Endodermal cell (in vitro differentiated cells): ENCODE measurements around the gene PON3. TPM values are rescaled to one million over a fixed set of nuclear protein-coding genes. Genes with fewer than 3 reads are reported as not detected.

Experiments used
- DNase-seq: peaks from one replicate; pipeline ENCODE4 v3.0.0-alpha.2; 2017
- H3K27ac ChIP-seq: 2 replicates; pipeline ENCODE4 v1.5.1; 2013; ENCODE audit warnings: mild to moderate bottlenecking, low read depth, low read length, moderate library complexity
- H3K27me3 ChIP-seq: 2 replicates; pipeline ENCODE4 v1.6.1; 2013; ENCODE audit warnings: mild to moderate bottlenecking, low read length, moderate library complexity; ENCODE audit not compliant: insufficient read depth, control insufficient read depth, poor library complexity, severe bottlenecking
- H3K36me3 ChIP-seq: 2 replicates; pipeline ENCODE4 v1.7.0; 2013; ENCODE audit warnings: mild to moderate bottlenecking, low read length, moderate library complexity; ENCODE audit not compliant: control insufficient read depth, insufficient read depth
- H3K4me1 ChIP-seq: one replicate; pipeline ENCODE4 v1.7.0; 2013; ENCODE audit warnings: low read length; ENCODE audit not compliant: control insufficient read depth, insufficient read depth
- H3K4me3 ChIP-seq: 2 replicates; pipeline ENCODE4 v1.5.1; 2013; ENCODE audit warnings: mild to moderate bottlenecking, low read length, moderate library complexity
- H3K9ac ChIP-seq: 2 replicates; pipeline ENCODE4 v1.6.1; 2013; ENCODE audit warnings: mild to moderate bottlenecking, low read length, moderate library complexity; ENCODE audit not compliant: poor library complexity, severe bottlenecking; ENCODE audit errors: extremely low read depth
- H3K9me3 ChIP-seq: 2 replicates; pipeline ENCODE4 v1.6.1; 2013; ENCODE audit warnings: mild to moderate bottlenecking, low read length, moderate library complexity; ENCODE audit not compliant: control insufficient read depth
- H3K27ac Mint-ChIP-seq: 2 replicates; pipeline ENCODE4 v1.8.0; 2020; ENCODE audit warnings: mixed read lengths
- H3K27me3 Mint-ChIP-seq: 2 replicates; pipeline ENCODE4 v1.8.0; 2021; ENCODE audit warnings: mild to moderate bottlenecking, mixed read lengths; ENCODE audit not compliant: insufficient read depth
- H3K36me3 Mint-ChIP-seq: 2 replicates; pipeline ENCODE4 v1.8.0; 2020; ENCODE audit warnings: low read depth, mixed read lengths
- H3K4me1 Mint-ChIP-seq: 2 replicates; pipeline ENCODE4 v1.8.0; 2020; ENCODE audit warnings: mixed read lengths
- H3K4me3 Mint-ChIP-seq: 2 replicates; pipeline ENCODE4 v1.8.0; 2020; ENCODE audit warnings: mild to moderate bottlenecking, moderate library complexity, mixed read lengths
- H3K9me3 Mint-ChIP-seq: 2 replicates; pipeline ENCODE4 v1.8.0; 2020; ENCODE audit warnings: mild to moderate bottlenecking, mixed read lengths
- CTCF ChIP-seq: fragments of 200-600 bp; sonication (generic); conservative IDR thresholded peaks from 2 replicates; pipeline ENCODE4 v1.5.0; 2021; ENCODE audit warnings: antibody characterized with exemption, mild to moderate bottlenecking
- WGBS, 2 experiments: methylation state at CpG; one replicate each; pipeline versions ENCODE4 v1.1.5 to v1.1.7; 2013; ENCODE audit warnings: missing lambda C conversion rate in 2 of 2, mixed read lengths in 1 of 2; ENCODE audit not compliant: insufficient coverage in 1 of 2, insufficient read length in 1 of 2; 5-methylcytosine and 5-hydroxymethylcytosine counted together
- total RNA-seq, 2 donors: library from RNA; stranded (reverse); fragmentation: NEBNext Ultra II Directional in 1 of 2; extraction: Animal tissue kit (Norgen Biotek cat#: 25700) in 1 of 2; gene quantifications; 2 replicates in 1 of 2; 3 replicates in 1 of 2; pipeline ENCODE4 v1.2.1, GENCODE V29; 2021

PON3 gene
- total RNA-seq, 2 donors from 2014 or later, result 0.55 TPM; not detected in 1

- H3K4me3 Mint-ChIP-seq, result peak within 1 kb of the TSS; percentile 68
- peak within 1 kb of the TSS; percentile 93 for H3K27ac ChIP-seq
Measured at GRCh38 chr7:95434557-95435421, 38.6 kb upstream of the PON3 start, which contains the start of gene PON2. Gene PON2 (minus strand): TSS chr7:95435028. CDS start chr7:95434951, 77 bp downstream.

GRCh38 chr7:95433952-95434556, 37.9 kb upstream of the PON3 start:
- H3K27ac Mint-ChIP-seq, result peak overlapping the region; percentile 79
- Histone ChIP-seq H3K27ac (peak overlapping the region; percentile 93), H3K9ac (peak overlapping the region; percentile 81), H3K4me3 (peak overlapping the region; percentile 93), H3K36me3 (no peaks in the 10 kb centered on the region), H3K9me3 (no peaks in the 10 kb centered on the region), H3K27me3 (no peaks in the 10 kb centered on the region), H3K4me1 (no peaks in the 10 kb centered on the region)
- no peaks in the 10 kb centered on the region for H3K9me3 Mint-ChIP-seq
- H3K4me3 Mint-ChIP-seq, result peak overlapping the region; percentile 68
- H3K27me3 Mint-ChIP-seq, result no peaks in the 10 kb centered on the region
- 71 to 83% methylated on average over 4 to 6 of the region's 6 CpGs for WGBS, 2 experiments
- no peak for TF ChIP-seq CTCF
- peaks cover 23% of the 10 kb centered on the region for H3K36me3 Mint-ChIP-seq
- no peak for DNase-seq
- peaks cover 3% of the 10 kb centered on the region for H3K4me1 Mint-ChIP-seq

More at GRCh38 chr7:95434557-95435421, 38.6 kb upstream of the PON3 start, which contains the start of gene PON2:
- Histone ChIP-seq H3K9me3 (no peaks in the 10 kb centered on the region), H3K36me3 (no peaks in the 10 kb centered on the region), H3K4me1 (no peaks in the 10 kb centered on the region), H3K9ac (peak within 1 kb of the TSS; percentile 81), H3K4me3 (peak within 1 kb of the TSS; percentile 93), H3K27me3 (no peaks in the 10 kb centered on the region)
- 6 to 7% methylated on average over 26 to 58 of the region's 58 CpGs for WGBS, 2 experiments
- Mint-ChIP-seq H3K4me1 (peaks cover 3% of the 10 kb centered on the region), H3K27me3 (no peaks in the 10 kb centered on the region), H3K9me3 (no peaks in the 10 kb centered on the region), H3K27ac (peak within 1 kb of the TSS; percentile 96), H3K36me3 (peaks cover 17% of the 10 kb centered on the region)
- DNase-seq, result peak; percentile 93
- TF ChIP-seq CTCF, result no peak

GRCh38 chr7:95433129-95433528, 37.0 kb upstream of the PON3 start:
- TF ChIP-seq CTCF, result no peak
- peak overlapping the region; percentile 93 for H3K4me3 ChIP-seq
- Mint-ChIP-seq H3K4me3 (no peak overlapping the region), H3K36me3 (peaks cover 26% of the 10 kb centered on the region), H3K9me3 (no peaks in the 10 kb centered on the region), H3K27ac (no peak overlapping the region), H3K27me3 (no peaks in the 10 kb centered on the region), H3K4me1 (peaks cover 4% of the 10 kb centered on the region)
- H3K27ac ChIP-seq, result no peak overlapping the region
- H3K9ac ChIP-seq, result no peak overlapping the region
- DNase-seq, result no peak
- 86% methylated on average over 1 of the region's 1 CpG; no CpG with 5 or more reads in 1 of the 2 experiments for WGBS, 2 experiments
- peaks cover 3% of the 10 kb centered on the region for H3K4me1 ChIP-seq
- no peaks in the 10 kb centered on the region for H3K36me3 ChIP-seq
- H3K27me3 ChIP-seq, result no peaks in the 10 kb centered on the region
- H3K9me3 ChIP-seq, result no peaks in the 10 kb centered on the region
